Renal cortex interstitium (tissue), 11 donors: ENCODE data around the gene ATP2C1. TPM values are rescaled to one million over a fixed set of nuclear protein-coding genes. Genes with fewer than 3 reads are reported as not detected.

Source experiments
- DNase-seq, 11 donors: peaks; one replicate each; pipeline ENCODE4 v3.0.0-alpha.2; 2013; ENCODE audit warnings: low read depth in 9 of 11, low spot score in 4 of 11; ENCODE audit errors: extremely low read depth in 1 of 11
- polyA plus RNA-seq, 3 donors: library from polyadenylated mRNA; unstranded; fragments of 120-200 nt; gene quantifications; one replicate each; pipeline ENCODE4 v1.2.1, GENCODE V29; 2013; ENCODE audit not compliant: insufficient read length in 3 of 3

ATP2C1 gene
- polyA plus RNA-seq, 3 donors, result 129 to 148 (median 132) TPM

GRCh38 chr3:130916507-130917167 is 22.8 kb downstream of the ATP2C1 start:
- DNase-seq, result no peak

GRCh38 chr3:130918328-130918727 is 24.4 kb downstream of the ATP2C1 start:
- DNase-seq, result no peak

- DNase-seq, result no peak
Measured at GRCh38 chr3:130925628-130926027, 31.7 kb downstream of the ATP2C1 start.

- no peak for DNase-seq
Measured at GRCh38 chr3:130926504-130926903, 32.6 kb downstream of the ATP2C1 start.

- no peak for DNase-seq
Measured at GRCh38 chr3:130929804-130930203, 35.9 kb downstream of the ATP2C1 start.

GRCh38 chr3:130932979-130933378 is 39.1 kb downstream of the ATP2C1 start:
- DNase-seq, result no peak

GRCh38 chr3:130933801-130934345 is 40.0 kb downstream of the ATP2C1 start:
- DNase-seq, result no peak

GRCh38 chr3:130934442-130935089 is 40.7 kb downstream of the ATP2C1 start:
- no peak for DNase-seq

- DNase-seq, result no peak
Measured at GRCh38 chr3:130935761-130936492, 42.0 kb downstream of the ATP2C1 start.

GRCh38 chr3:130939753-130940152 is 45.9 kb downstream of the ATP2C1 start:
- no peak for DNase-seq

- DNase-seq, result no peak
Measured at GRCh38 chr3:130941793-130942192, 47.9 kb downstream of the ATP2C1 start.

GRCh38 chr3:130946882-130947281 is 53.0 kb downstream of the ATP2C1 start:
- no peak for DNase-seq

- no peak for DNase-seq
Measured at GRCh38 chr3:130948001-130948773, 54.3 kb downstream of the ATP2C1 start.

- no peak for DNase-seq
Measured at GRCh38 chr3:130948929-130949328, 55.0 kb downstream of the ATP2C1 start.

- DNase-seq, result no peak
Measured at GRCh38 chr3:130950124-130950523, 56.2 kb downstream of the ATP2C1 start.

- DNase-seq, result no peak
Measured at GRCh38 chr3:130950641-130951040, 56.8 kb downstream of the ATP2C1 start.

- DNase-seq, result no peak
Measured at GRCh38 chr3:130955481-130955880, 61.6 kb downstream of the ATP2C1 start.

GRCh38 chr3:130956281-130956680 is 62.4 kb downstream of the ATP2C1 start:
- DNase-seq, result no peak

- no peak for DNase-seq
Measured at GRCh38 chr3:130956721-130957120, 62.8 kb downstream of the ATP2C1 start.
